PC-3 (cell line): ENCODE measurements around the gene SULT2B1.

ENCODE experiments used
- EZH2 ChIP-seq: fragments of 300-600 bp; sonication (generic); IDR thresholded peaks from one replicate; pipeline ENCODE4 v1.6.1; 2017; ENCODE audit warnings: antibody characterized with exemption, mild to moderate bottlenecking, low read length; ENCODE audit not compliant: unreplicated experiment
- TF ChIP-seq, protein P1 (sequence below): fragments of 300-600 bp; sonication (generic); conservative IDR thresholded peaks from 2 replicates; pipeline ENCODE4 v1.5.1; 2017; ENCODE audit warnings: antibody characterized with exemption, low read depth, mild to moderate bottlenecking, low read length

- TF ChIP-seq, protein P1, sequence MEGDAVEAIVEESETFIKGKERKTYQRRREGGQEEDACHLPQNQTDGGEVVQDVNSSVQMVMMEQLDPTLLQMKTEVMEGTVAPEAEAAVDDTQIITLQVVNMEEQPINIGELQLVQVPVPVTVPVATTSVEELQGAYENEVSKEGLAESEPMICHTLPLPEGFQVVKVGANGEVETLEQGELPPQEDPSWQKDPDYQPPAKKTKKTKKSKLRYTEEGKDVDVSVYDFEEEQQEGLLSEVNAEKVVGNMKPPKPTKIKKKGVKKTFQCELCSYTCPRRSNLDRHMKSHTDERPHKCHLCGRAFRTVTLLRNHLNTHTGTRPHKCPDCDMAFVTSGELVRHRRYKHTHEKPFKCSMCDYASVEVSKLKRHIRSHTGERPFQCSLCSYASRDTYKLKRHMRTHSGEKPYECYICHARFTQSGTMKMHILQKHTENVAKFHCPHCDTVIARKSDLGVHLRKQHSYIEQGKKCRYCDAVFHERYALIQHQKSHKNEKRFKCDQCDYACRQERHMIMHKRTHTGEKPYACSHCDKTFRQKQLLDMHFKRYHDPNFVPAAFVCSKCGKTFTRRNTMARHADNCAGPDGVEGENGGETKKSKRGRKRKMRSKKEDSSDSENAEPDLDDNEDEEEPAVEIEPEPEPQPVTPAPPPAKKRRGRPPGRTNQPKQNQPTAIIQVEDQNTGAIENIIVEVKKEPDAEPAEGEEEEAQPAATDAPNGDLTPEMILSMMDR, result no peak
- no peak for TF ChIP-seq EZH2
These were observed 75.9 kb downstream of the SULT2B1 start for GRCh38 chr19:48627865-48628314.
